Progenitor cell of endocrine pancreas (in vitro differentiated cells): Measurements from ENCODE around the gene TDRD7. TPM values are rescaled to one million over a fixed set of nuclear protein-coding genes. Genes with fewer than 3 reads are reported as not detected.
A peak's percentile ranks its signal among the peaks of the same experiment; 100 is the strongest.
"Not testable (repeated sequence)": the region's sequence is repeated elsewhere in the genome, so short reads cannot be mapped to it uniquely, and the experiment has no call there.

Experiments used
- DNase-seq: peaks from one replicate; pipeline ENCODE4 v3.0.0; 2021; ENCODE audit warnings: low spot score; ENCODE audit not compliant: unreplicated experiment
- H3K27ac Mint-ChIP-seq: 2 replicates; pipeline ENCODE4 v1.8.0; 2021; ENCODE audit warnings: mild to moderate bottlenecking, moderate library complexity, mixed read lengths
- H3K27me3 Mint-ChIP-seq: 2 replicates; pipeline ENCODE4 v1.8.0; 2021; ENCODE audit warnings: mixed read lengths
- H3K36me3 Mint-ChIP-seq: 2 replicates; pipeline ENCODE4 v1.8.0; 2022; ENCODE audit warnings: mixed read lengths; ENCODE audit not compliant: insufficient read depth
- H3K4me1 Mint-ChIP-seq: 2 replicates; pipeline ENCODE4 v1.8.0; 2021; ENCODE audit warnings: low read depth, mixed read lengths
- H3K4me3 Mint-ChIP-seq: 2 replicates; pipeline ENCODE4 v1.8.0; 2021; ENCODE audit warnings: low read depth, mild to moderate bottlenecking, moderate library complexity, mixed read lengths
- H3K9me3 Mint-ChIP-seq: 2 replicates; pipeline ENCODE4 v1.8.0; 2021; ENCODE audit warnings: low read depth, mixed read lengths
- total RNA-seq: library from RNA; stranded (reverse); gene quantifications from 2 replicates; pipeline ENCODE4 v1.2.1, GENCODE V29; 2021
- TF ChIP-seq, protein P1 (sequence below): fragments of 200-600 bp; sonication (generic); IDR thresholded peaks from one replicate; pipeline ENCODE4 v1.5.0; 2021; ENCODE audit warnings: antibody characterized with exemption, mild to moderate bottlenecking; ENCODE audit not compliant: unreplicated experiment

The TDRD7 gene
- total RNA-seq, 1 donor from 2014 or later: 14.2 TPM

DNA sequence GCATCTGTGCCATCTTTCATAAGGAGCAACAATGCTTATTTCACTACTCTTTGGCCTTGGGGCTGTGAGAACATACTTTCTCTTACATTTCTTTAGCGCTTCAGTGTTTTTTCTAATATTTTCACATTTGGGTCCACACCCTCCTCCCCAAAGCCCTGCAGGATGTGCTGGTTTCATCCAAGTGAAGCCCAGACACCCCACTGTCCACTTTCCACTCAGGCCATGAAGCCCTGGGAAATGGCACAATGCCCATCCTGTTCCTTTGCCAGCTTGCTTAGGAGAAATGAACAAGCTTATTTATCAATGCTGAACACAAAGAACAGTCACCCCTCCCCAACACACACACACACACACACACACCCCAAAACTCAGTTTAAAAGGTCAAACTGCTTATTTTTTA is 72.2 kb downstream of the TDRD7 start:
- TF ChIP-seq, protein P1, sequence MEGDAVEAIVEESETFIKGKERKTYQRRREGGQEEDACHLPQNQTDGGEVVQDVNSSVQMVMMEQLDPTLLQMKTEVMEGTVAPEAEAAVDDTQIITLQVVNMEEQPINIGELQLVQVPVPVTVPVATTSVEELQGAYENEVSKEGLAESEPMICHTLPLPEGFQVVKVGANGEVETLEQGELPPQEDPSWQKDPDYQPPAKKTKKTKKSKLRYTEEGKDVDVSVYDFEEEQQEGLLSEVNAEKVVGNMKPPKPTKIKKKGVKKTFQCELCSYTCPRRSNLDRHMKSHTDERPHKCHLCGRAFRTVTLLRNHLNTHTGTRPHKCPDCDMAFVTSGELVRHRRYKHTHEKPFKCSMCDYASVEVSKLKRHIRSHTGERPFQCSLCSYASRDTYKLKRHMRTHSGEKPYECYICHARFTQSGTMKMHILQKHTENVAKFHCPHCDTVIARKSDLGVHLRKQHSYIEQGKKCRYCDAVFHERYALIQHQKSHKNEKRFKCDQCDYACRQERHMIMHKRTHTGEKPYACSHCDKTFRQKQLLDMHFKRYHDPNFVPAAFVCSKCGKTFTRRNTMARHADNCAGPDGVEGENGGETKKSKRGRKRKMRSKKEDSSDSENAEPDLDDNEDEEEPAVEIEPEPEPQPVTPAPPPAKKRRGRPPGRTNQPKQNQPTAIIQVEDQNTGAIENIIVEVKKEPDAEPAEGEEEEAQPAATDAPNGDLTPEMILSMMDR: no peak
- no peaks in the 10 kb centered on the region for H3K27me3 Mint-ChIP-seq
- DNase-seq: no peak
- H3K36me3 Mint-ChIP-seq: peaks cover 20% of the 10 kb centered on the region
- H3K27ac Mint-ChIP-seq: no peak overlapping the region
- H3K9me3 Mint-ChIP-seq: peaks cover 4% of the 10 kb centered on the region
- no peak overlapping the region for H3K4me3 Mint-ChIP-seq
- no peaks in the 10 kb centered on the region for H3K4me1 Mint-ChIP-seq

DNA sequence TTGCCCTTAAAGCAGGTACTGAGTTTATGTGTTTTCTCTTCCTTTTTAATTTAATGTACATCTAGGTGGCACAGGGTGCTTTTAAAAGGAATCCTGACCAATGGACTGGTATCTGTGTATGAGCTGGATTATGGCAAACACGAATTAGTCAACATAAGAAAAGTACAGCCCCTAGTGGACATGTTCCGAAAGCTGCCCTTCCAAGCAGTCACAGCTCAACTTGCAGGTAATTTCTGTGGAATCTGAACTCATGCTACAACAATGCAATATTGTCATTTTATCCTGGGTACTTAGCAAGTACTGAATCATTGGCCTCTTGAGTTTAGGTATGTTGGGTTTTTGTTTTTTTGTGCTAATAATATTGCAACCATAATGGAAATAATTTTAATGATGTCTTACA is 75.2 kb downstream of the TDRD7 start:
- Mint-ChIP-seq H3K27ac (no peak overlapping the region), H3K4me3 (no peak overlapping the region), H3K36me3 (peaks cover 35% of the 10 kb centered on the region), H3K9me3 (peaks cover 7% of the 10 kb centered on the region), H3K27me3 (no peaks in the 10 kb centered on the region), H3K4me1 (no peaks in the 10 kb centered on the region)
- DNase-seq: no peak
- TF ChIP-seq, protein P1: peak; percentile 41

DNA sequence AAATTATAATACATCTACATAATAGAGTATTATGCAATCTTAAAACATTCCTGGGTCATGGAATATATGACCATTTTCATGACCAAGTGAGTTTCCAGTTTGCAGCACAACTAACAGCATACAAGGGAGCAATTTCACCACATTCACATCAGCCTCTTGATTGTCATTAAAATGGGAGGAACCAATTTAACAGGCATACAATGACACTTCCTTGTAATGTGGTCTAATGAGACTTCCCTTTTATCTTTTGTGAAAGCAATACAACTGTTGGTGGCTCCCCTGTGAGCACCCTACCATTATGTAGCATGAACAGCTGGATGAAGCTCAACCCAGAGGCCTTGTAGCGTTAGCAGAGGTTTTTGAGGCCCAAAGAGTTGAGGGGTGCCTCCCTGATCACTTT is 76.0 kb downstream of the TDRD7 start:
- TF ChIP-seq, protein P1: no peak

DNA sequence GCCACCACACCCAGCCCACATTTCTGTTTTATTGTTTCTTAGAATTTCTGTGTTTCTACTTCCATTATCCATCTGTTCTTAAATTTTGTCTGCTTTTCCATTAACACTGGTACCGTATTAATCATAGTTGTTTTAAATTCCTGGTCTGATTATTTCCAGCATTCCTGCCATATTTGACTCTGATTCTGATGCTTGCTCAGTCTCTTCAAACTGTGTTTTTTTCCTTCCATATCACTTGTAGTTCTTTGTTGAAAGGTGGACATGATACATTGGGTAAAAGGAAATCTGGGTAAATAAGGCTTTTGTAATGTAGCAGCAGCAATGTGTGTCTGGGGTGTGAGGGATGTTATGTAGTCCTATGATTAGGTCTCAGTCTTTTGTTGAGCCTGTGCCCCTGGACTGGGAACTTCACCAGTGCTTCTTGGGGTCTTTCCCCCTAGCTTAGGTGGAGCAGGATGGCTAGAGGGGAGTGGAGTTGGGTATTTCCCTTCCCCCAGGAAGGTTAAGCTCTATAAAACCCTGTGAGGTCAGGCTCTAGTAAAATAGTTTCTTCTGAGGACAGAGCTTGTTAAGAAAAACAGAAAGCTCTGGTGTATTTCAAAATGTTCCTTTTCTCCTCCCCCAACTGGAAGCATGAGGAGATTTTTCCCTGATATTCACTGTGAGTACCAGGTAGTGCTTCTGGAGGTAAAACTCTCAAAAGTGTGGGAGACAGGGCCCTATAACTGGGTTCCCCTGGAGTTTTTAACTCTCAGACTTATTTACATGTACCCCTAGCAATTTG is 79.5 kb downstream of the TDRD7 start:
- DNase-seq: no peak

More for the DNA sequence above, 76.0 kb downstream of the TDRD7 start:
- DNase-seq: no peak
- Mint-ChIP-seq H3K36me3 (peaks cover 32% of the 10 kb centered on the region), H3K27me3 (no peaks in the 10 kb centered on the region), H3K4me3 (no peak overlapping the region), H3K4me1 (no peaks in the 10 kb centered on the region), H3K9me3 (peaks cover 7% of the 10 kb centered on the region), H3K27ac (no peak overlapping the region)

DNA sequence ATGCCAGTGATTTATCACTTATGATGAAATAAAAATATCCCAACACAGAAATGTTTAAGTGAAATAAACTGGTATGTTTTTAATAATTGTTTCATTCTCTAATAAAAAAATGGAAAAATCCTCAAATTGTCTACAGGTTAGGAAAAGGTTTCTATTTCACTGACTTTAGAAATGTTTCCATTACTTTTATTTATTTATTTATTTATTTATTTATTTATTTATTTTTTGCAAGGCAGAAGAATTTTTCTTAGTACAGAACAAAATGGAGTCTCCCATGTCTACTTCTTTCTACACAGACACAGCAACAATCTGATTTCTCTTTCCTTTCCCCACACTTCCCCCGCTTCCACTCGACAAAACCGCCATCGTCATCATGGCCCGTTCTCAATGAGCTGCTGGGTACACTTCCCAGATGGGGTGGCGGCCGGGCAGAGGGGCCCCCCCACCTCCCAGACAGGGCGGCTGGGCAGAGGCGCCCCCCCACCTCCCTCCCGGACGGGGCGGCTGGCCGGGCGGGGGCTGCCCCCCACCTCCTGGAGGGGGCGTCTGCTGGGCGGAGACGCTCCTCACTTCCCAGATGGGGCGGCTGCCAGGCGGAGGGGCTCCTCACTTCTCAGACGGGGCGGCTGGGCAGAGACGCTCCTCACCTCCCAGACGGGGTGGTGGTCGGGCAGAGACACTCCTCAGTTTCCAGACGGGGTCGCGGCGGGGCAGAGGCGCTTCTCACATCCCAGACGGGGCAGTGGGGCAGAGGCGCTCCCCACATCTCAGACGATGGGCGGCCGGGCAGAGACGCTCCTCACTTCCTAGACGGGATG is 85.9 kb downstream of the TDRD7 start:
- not testable (repeated sequence) for H3K4me3 Mint-ChIP-seq, H3K27ac Mint-ChIP-seq, DNase-seq, H3K9me3 Mint-ChIP-seq, H3K4me1 Mint-ChIP-seq
- Mint-ChIP-seq H3K27me3 (peaks cover 21% of the 10 kb centered on the region), H3K36me3 (peaks cover 15% of the 10 kb centered on the region)

More for the DNA sequence above, 79.5 kb downstream of the TDRD7 start:
- Mint-ChIP-seq H3K27me3 (no peaks in the 10 kb centered on the region), H3K27ac (no peak overlapping the region), H3K4me1 (no peaks in the 10 kb centered on the region), H3K36me3 (peaks cover 34% of the 10 kb centered on the region), H3K9me3 (peaks cover 7% of the 10 kb centered on the region), H3K4me3 (no peak overlapping the region)
- TF ChIP-seq, protein P1: no peak

GRCh38 chr9:97498846-97499245 is 87.0 kb downstream of the TDRD7 start:
- H3K27ac Mint-ChIP-seq, H3K4me3 Mint-ChIP-seq, DNase-seq, H3K9me3 Mint-ChIP-seq: not testable (repeated sequence)
- Mint-ChIP-seq H3K4me1 (peaks cover 18% of the 10 kb centered on the region), H3K36me3 (peaks cover 11% of the 10 kb centered on the region), H3K27me3 (peaks cover 32% of the 10 kb centered on the region)
